Upper lobe of left lung (tissue), 4 donors: ENCODE data around the gene KIF1C.

Source experiments
- POLR2A ChIP-seq, 4 donors: fragments of 450-650 bp; IDR thresholded peaks; one replicate each; pipeline ENCODE4 v1.5.1; 2016 to 2017; ENCODE audit warnings: antibody characterized with exemption in 4 of 4, mild to moderate bottlenecking in 2 of 4
- POLR2AphosphoS5 ChIP-seq, 2 donors: sonication (generic); formaldehyde crosslinking; IDR thresholded peaks; one replicate each; pipeline ENCODE4 v1.5.1; 2017; ENCODE audit warnings: antibody characterized with exemption in 2 of 2
- TF ChIP-seq, protein P1 (sequence below), 6 experiments: fragments of 450-650 bp in 4 of 6; fragments of 200-600 bp in 2 of 6; sonication (generic) in 2 of 6; IDR thresholded peaks; one replicate each; pipeline ENCODE4 v1.5.1; 2016 to 2019; ENCODE audit warnings: antibody characterized with exemption in 6 of 6

DNA sequence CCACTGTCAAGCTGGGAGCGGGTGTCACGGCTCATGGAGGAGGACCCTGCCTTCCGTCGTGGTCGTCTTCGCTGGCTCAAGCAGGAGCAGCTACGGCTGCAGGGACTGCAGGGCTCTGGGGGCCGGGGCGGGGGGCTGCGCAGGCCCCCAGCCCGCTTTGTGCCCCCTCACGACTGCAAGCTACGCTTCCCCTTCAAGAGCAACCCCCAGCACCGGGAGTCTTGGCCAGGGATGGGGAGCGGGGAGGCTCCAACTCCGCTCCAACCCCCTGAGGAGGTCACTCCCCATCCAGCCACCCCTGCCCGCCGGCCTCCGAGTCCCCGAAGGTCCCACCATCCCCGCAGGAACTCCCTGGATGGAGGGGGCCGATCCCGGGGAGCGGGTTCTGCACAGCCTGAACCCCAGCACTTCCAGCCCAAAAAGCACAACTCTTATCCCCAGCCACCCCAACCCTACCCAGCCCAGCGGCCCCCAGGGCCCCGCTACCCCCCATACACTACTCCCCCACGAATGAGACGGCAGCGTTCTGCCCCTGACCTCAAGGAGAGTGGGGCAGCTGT, 25.9 kb downstream of the KIF1C start:
- TF ChIP-seq, protein P1, sequence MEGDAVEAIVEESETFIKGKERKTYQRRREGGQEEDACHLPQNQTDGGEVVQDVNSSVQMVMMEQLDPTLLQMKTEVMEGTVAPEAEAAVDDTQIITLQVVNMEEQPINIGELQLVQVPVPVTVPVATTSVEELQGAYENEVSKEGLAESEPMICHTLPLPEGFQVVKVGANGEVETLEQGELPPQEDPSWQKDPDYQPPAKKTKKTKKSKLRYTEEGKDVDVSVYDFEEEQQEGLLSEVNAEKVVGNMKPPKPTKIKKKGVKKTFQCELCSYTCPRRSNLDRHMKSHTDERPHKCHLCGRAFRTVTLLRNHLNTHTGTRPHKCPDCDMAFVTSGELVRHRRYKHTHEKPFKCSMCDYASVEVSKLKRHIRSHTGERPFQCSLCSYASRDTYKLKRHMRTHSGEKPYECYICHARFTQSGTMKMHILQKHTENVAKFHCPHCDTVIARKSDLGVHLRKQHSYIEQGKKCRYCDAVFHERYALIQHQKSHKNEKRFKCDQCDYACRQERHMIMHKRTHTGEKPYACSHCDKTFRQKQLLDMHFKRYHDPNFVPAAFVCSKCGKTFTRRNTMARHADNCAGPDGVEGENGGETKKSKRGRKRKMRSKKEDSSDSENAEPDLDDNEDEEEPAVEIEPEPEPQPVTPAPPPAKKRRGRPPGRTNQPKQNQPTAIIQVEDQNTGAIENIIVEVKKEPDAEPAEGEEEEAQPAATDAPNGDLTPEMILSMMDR (IDR thresholded peaks at IDR 0.05) = no peak
- TF ChIP-seq POLR2A (IDR thresholded peaks at IDR 0.05) = no peak
- TF ChIP-seq POLR2AphosphoS5 (IDR thresholded peaks at IDR 0.05) = no peak
